ENCODE data around the gene SNN. TPM values are rescaled to one million over a fixed set of nuclear protein-coding genes. Genes with fewer than 3 reads are reported as not detected.

SNN gene
- total RNA-seq (10 to 100 TPM; 25.5 to 61.4 (median 37.6) TPM), polyA plus RNA-seq (10 to 100 TPM; 10.1 to 21.2 TPM)
- long read RNA-seq, donor 1, transcript SNN-201 (2 exons, 3,312 nt), result major isoform, 149 of 186 reads
- long read RNA-seq, donor 1, partial matches to known transcripts, result 37 of 186 reads
- long read RNA-seq, donor 1, other reads (novel, unspliced or antisense), result 0 of 186 reads
- long read RNA-seq, donor 2, transcript SNN-201 (2 exons, 3,312 nt), result major isoform, 102 of 122 reads
- long read RNA-seq, donor 2, partial matches to known transcripts, result 19 of 122 reads
- long read RNA-seq, donor 2, other reads (novel, unspliced or antisense), result 1 of 122 reads
- long read RNA-seq, donor 3, transcript SNN-201 (2 exons, 3,312 nt), result major isoform, 170 of 253 reads
- long read RNA-seq, donor 3, partial matches to known transcripts, result 0 of 253 reads
- long read RNA-seq, donor 3, other reads (novel, unspliced or antisense), result 83 of 253 reads

GRCh38 chr16:11667824-11668622 lies at the start of gene SNN:
Gene SNN, plus strand, starts transcription at chr16:11668455. Its CDS starts 7,605 bp downstream, at chr16:11676060.
- no peak for TF ChIP-seq CTCF (IDR thresholded peaks at IDR 0.05)
- DNase-seq, result peak; percentile 88 to 93
- WGBS, 2 donors, result 7% methylated on average over 68 to 90 of the region's 93 CpGs
- intact Hi-C loops (cut with DNase I), result loop anchor here in 2 of 10 donors (2.0 to 10.0 kb wide), 2 partner anchors 27 to 47 kb away; no protein-coding TSS in a partner anchor
- Histone ChIP-seq H3K4me1 (peaks cover 32 to 69% (median 58%) of the 10 kb centered on the region in 9 donors), H3K4me3 (peak within 1 kb of the TSS; percentile 67 to 98 (median 92)), H3K27ac (peak within 1 kb of the TSS; percentile 73 to 89 (median 86)), H3K27me3 (no peaks in the 10 kb centered on the region), H3K36me3 (no peaks in the 10 kb centered on the region), H3K9me3 (no peaks in the 10 kb centered on the region)
- peak; percentile 84 to 95 (median 88) for ATAC-seq

- H3K36me3 ChIP-seq, result no peaks in the 10 kb centered on the region
- no peak overlapping the region for H3K4me3 ChIP-seq
- no peaks in the 10 kb centered on the region for H3K27me3 ChIP-seq
- ATAC-seq (peak in 5 of 8 donors; percentile 35 to 60 (median 53)), DNase-seq (no peak)
- no peak for TF ChIP-seq CTCF (IDR thresholded peaks at IDR 0.05)
- peaks cover 0 to 63% (median 6%) of the 10 kb centered on the region in 9 donors for H3K4me1 ChIP-seq
- peak overlapping the region in 1 of 10 donors; percentile 81 for H3K27ac ChIP-seq
- 93 to 95% methylated on average over 2 of the region's 2 CpGs for WGBS, 2 donors
- peaks cover 0 to 5% (median 0%) of the 10 kb centered on the region in 11 donors for H3K9me3 ChIP-seq
- intact Hi-C loops (cut with DNase I), result no loop called here
Measured at GRCh38 chr16:11619327-11619851, 48.9 kb upstream of the SNN start.

- intact Hi-C loops (cut with DNase I), result no loop called here
- WGBS, 2 donors, result 88 to 92% methylated on average over 8 of the region's 8 CpGs
- Histone ChIP-seq H3K9me3 (peaks cover 0 to 5% (median 0%) of the 10 kb centered on the region in 11 donors), H3K4me3 (no peak overlapping the region), H3K27ac (peak overlapping the region in 1 of 10 donors; percentile 81), H3K4me1 (peaks cover 0 to 68% (median 6%) of the 10 kb centered on the region in 9 donors), H3K27me3 (no peaks in the 10 kb centered on the region), H3K36me3 (no peaks in the 10 kb centered on the region)
- TF ChIP-seq CTCF (IDR thresholded peaks at IDR 0.05), result no peak
- ATAC-seq (no peak), DNase-seq (no peak)
Measured at GRCh38 chr16:11620243-11621003, 47.8 kb upstream of the SNN start.
